GM23338 (cell line): Measurements from ENCODE around the gene GTPBP4. TPM values are rescaled to one million over a fixed set of nuclear protein-coding genes. Genes with fewer than 3 reads are reported as not detected.

Source experiments
- ATAC-seq: fragments of 200-7000 bp; cut with Tn5 transposase; 3 replicates; pipeline ENCODE4 v1.9.1; 2020
- DNase-seq: peaks from one replicate; pipeline ENCODE4 v3.0.0-alpha.2; 2015; ENCODE audit warnings: low spot score
- H2AFZ ChIP-seq: fragments of 200-600 bp; sonication (generic); 2 replicates; pipeline ENCODE4 v1.8.0; 2016; ENCODE audit warnings: antibody characterized with exemption, mild to moderate bottlenecking, moderate library complexity
- H3F3A ChIP-seq: fragments of 200-600 bp; sonication (generic); replicated peaks from 2 replicates; pipeline ENCODE4 v1.8.0; 2017; ENCODE audit warnings: antibody characterized with exemption, mixed run types, low read depth
- H3K27ac ChIP-seq: fragments of 200-600 bp; sonication (generic); 2 replicates; pipeline ENCODE4 v1.6.1; 2016; ENCODE audit warnings: low read depth
- H3K27me3 ChIP-seq: fragments of 200-600 bp; sonication (generic); 2 replicates; pipeline ENCODE4 v1.8.0; 2016; ENCODE audit warnings: mild to moderate bottlenecking, mixed run types, moderate library complexity; ENCODE audit not compliant: insufficient read depth
- H3K36me3 ChIP-seq: fragments of 200-600 bp; sonication (generic); 2 replicates; pipeline ENCODE4 v1.8.0; 2016; ENCODE audit warnings: mild to moderate bottlenecking; ENCODE audit not compliant: insufficient read depth
- H3K4me1 ChIP-seq: fragments of 200-600 bp; sonication (generic); 2 replicates; pipeline ENCODE4 v1.8.0; 2016; ENCODE audit warnings: mild to moderate bottlenecking, moderate library complexity; ENCODE audit not compliant: insufficient read depth
- H3K4me2 ChIP-seq: fragments of 200-600 bp; sonication (generic); 2 replicates; pipeline ENCODE4 v1.7.1; 2017; ENCODE audit warnings: mixed run types
- H3K4me3 ChIP-seq: fragments of 200-600 bp; sonication (generic); 2 replicates; pipeline ENCODE4 v1.6.1; 2016; ENCODE audit warnings: mixed run types
- H3K79me2 ChIP-seq: fragments of 200-600 bp; sonication (generic); replicated peaks from 2 replicates; pipeline ENCODE4 v1.8.0; 2017; ENCODE audit warnings: mild to moderate bottlenecking; ENCODE audit not compliant: insufficient read depth
- H3K9me2 ChIP-seq: fragments of 200-600 bp; sonication (generic); 2 replicates; pipeline ENCODE4 v1.8.0; 2017; ENCODE audit not compliant: insufficient read depth
- H4K20me1 ChIP-seq: fragments of 200-600 bp; sonication (generic); replicated peaks from 2 replicates; pipeline ENCODE4 v1.8.0; 2017; ENCODE audit warnings: mild to moderate bottlenecking; ENCODE audit not compliant: insufficient read depth
- H3K27ac Mint-ChIP-seq: 2 replicates; pipeline ENCODE4 v1.8.0; 2020; ENCODE audit warnings: inconsistent platforms, mild to moderate bottlenecking, moderate library complexity, mixed read lengths
- H3K27me3 Mint-ChIP-seq: 3 replicates; pipeline ENCODE4 v1.8.0; 2022; ENCODE audit warnings: low read depth, mild to moderate bottlenecking, moderate library complexity, mixed read lengths, inconsistent platforms; ENCODE audit not compliant: insufficient read depth, poor library complexity
- H3K36me3 Mint-ChIP-seq: 3 replicates; pipeline ENCODE4 v1.8.0; 2021; ENCODE audit warnings: low read depth, mild to moderate bottlenecking, inconsistent platforms, moderate library complexity, mixed read lengths
- H3K4me1 Mint-ChIP-seq: 3 replicates; pipeline ENCODE4 v1.8.0; 2020; ENCODE audit warnings: mild to moderate bottlenecking, inconsistent platforms, mixed read lengths
- H3K4me3 Mint-ChIP-seq: 3 replicates; pipeline ENCODE4 v1.8.0; 2021; ENCODE audit warnings: moderate library complexity, mild to moderate bottlenecking, inconsistent platforms, mixed read lengths
- H3K9me3 Mint-ChIP-seq: 3 replicates; pipeline ENCODE4 v1.8.0; 2020; ENCODE audit warnings: moderate library complexity, mild to moderate bottlenecking, inconsistent platforms, mixed read lengths
- CREB1 ChIP-seq: fragments of 250-450 bp; sonication (Bioruptor Pico); IDR thresholded peaks from 2 replicates; pipeline ENCODE4 v1.5.0; 2020; ENCODE audit warnings: low read depth, mild to moderate bottlenecking, moderate library complexity
- ETS1 ChIP-seq: IDR thresholded peaks from 2 replicates; pipeline ENCODE4 v1.6.1; 2016; ENCODE audit warnings: antibody characterized with exemption
- EZH2 ChIP-seq: fragments of 200-600 bp; sonication (generic); IDR thresholded peaks from one replicate; pipeline ENCODE4 v1.8.0; 2017; ENCODE audit warnings: antibody characterized with exemption, mild to moderate bottlenecking, low read depth; ENCODE audit not compliant: unreplicated experiment
- EZH2phosphoT487 ChIP-seq: fragments of 200-600 bp; sonication (generic); IDR thresholded peaks from one replicate; pipeline ENCODE4 v1.8.1; 2018; ENCODE audit warnings: antibody characterized with exemption; ENCODE audit not compliant: unreplicated experiment
- JUNB ChIP-seq: IDR thresholded peaks from one replicate; pipeline ENCODE4 v1.6.1; 2016; ENCODE audit warnings: antibody characterized with exemption; ENCODE audit not compliant: unreplicated experiment
- POLR2AphosphoS5 ChIP-seq: IDR thresholded peaks from 2 replicates; pipeline ENCODE4 v1.6.1; 2016; ENCODE audit warnings: antibody characterized with exemption, low read depth
- REST ChIP-seq: IDR thresholded peaks from one replicate; pipeline ENCODE4 v1.6.1; 2018; ENCODE audit warnings: antibody characterized with exemption; ENCODE audit not compliant: unreplicated experiment
- STAT1 ChIP-seq: IDR thresholded peaks from one replicate; pipeline ENCODE4 v1.6.1; 2016; ENCODE audit warnings: antibody characterized with exemption; ENCODE audit not compliant: unreplicated experiment
- ZNF114 ChIP-seq: fragments of 250-450 bp; sonication (Bioruptor Pico); IDR thresholded peaks from 2 replicates; pipeline ENCODE4 v1.5.0; 2020; ENCODE audit warnings: mild to moderate bottlenecking, moderate library complexity
- polyA plus RNA-seq: library from polyadenylated mRNA; unstranded; fragments of >200 nt; fragmentation: Nextera tagmentation; extraction: Ambion mirVana; gene quantifications from 2 replicates; pipeline ENCODE4 v1.2.1, GENCODE V29; 2016
- total RNA-seq: library from RNA; depleted of rRNA; stranded (reverse); fragments of >200 nt; shearing (Covaris generic); gene quantifications from 2 replicates; pipeline ENCODE4 v1.2.3, GENCODE V29; 2014

The GTPBP4 gene
- total and polyA plus RNA-seq, 2 experiments from 2014 or later: 56.5 to 62.6 TPM

DNA sequence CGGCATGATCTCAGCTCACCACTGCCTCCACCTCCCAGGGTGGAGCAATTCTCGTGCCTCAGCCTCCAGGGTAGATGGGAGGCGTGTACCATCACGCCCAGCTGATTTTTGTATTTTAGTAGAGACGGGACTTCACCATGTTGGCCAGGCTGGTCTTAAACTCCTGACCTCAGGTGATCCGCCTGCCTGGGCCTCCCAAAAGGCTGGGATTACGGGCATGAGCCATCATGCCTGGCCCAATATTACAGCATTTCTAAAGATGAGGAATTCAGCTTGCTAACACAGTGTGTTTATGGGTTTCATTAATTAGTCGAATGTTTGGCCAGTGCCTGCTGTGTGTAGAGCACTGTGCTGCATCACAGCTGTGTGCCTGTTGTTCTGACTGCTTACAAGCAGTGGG, 71.7 kb downstream of the GTPBP4 start:
- Histone ChIP-seq H3K4me2 (no peak overlapping the region), H3K27me3 (no peaks in the 10 kb centered on the region), H3K36me3 (no peaks in the 10 kb centered on the region), H2AFZ (no peak overlapping the region), H3K79me2 (peaks cover 73% of the 10 kb centered on the region), H3K27ac (no peak overlapping the region), H3F3A (peaks cover 3% of the 10 kb centered on the region), H3K4me3 (no peak overlapping the region), H3K9me2 (no peaks in the 10 kb centered on the region), H4K20me1 (peaks cover 7% of the 10 kb centered on the region), H3K4me1 (peaks cover 6% of the 10 kb centered on the region)
- Mint-ChIP-seq H3K27ac (no peak overlapping the region), H3K4me1 (peaks cover 18% of the 10 kb centered on the region), H3K9me3 (no peaks in the 10 kb centered on the region), H3K36me3 (no peaks in the 10 kb centered on the region), H3K4me3 (no peak overlapping the region), H3K27me3 (peaks cover 7% of the 10 kb centered on the region)
- DNase-seq: no peak
- no peak for ATAC-seq
- no peak for TF ChIP-seq CREB1 (CRISPR knock-in tag)
- TF ChIP-seq EZH2phosphoT487: no peak
- no peak for TF ChIP-seq ZNF114
- TF ChIP-seq REST: no peak
- no peak for TF ChIP-seq JUNB
- TF ChIP-seq EZH2: no peak

GRCh38 chr10:1061930-1062774, 73.9 kb downstream of the GTPBP4 start:
- Histone ChIP-seq H3K36me3 (no peaks in the 10 kb centered on the region), H3F3A (peaks cover 3% of the 10 kb centered on the region), H3K79me2 (peaks cover 60% of the 10 kb centered on the region), H4K20me1 (peaks cover 7% of the 10 kb centered on the region; the same call in 1 of the 2 replicates), H3K27me3 (no peaks in the 10 kb centered on the region), H3K9me2 (no peaks in the 10 kb centered on the region), H3K27ac (no peak overlapping the region; the same call in 1 of the 2 replicates), H3K4me1 (no peaks in the 10 kb centered on the region), H2AFZ (no peak overlapping the region), H3K4me2 (no peak overlapping the region), H3K4me3 (no peak overlapping the region)
- DNase-seq (no peak), ATAC-seq (no peak)
- Mint-ChIP-seq H3K4me3 (no peak overlapping the region), H3K27ac (no peak overlapping the region), H3K36me3 (no peaks in the 10 kb centered on the region), H3K9me3 (no peaks in the 10 kb centered on the region), H3K4me1 (peaks cover 10% of the 10 kb centered on the region), H3K27me3 (peaks cover 5% of the 10 kb centered on the region)
- TF ChIP-seq STAT1: no peak
- no peak for TF ChIP-seq CREB1 (CRISPR knock-in tag)
- TF ChIP-seq POLR2AphosphoS5: no peak
- no peak for TF ChIP-seq ETS1
- no peak for TF ChIP-seq REST
- TF ChIP-seq EZH2: no peak
- TF ChIP-seq ZNF114: no peak
- no peak for TF ChIP-seq EZH2phosphoT487
